ENCODE measurements around the gene USP32. TPM values are rescaled to one million over a fixed set of nuclear protein-coding genes. Genes with fewer than 3 reads are reported as not detected.

USP32 gene
- total RNA-seq = 10 to 100 TPM; 54.1 to 74.3 TPM
- polyA plus RNA-seq (2013, experiment 1 of 2) = 29.5 TPM
- 25.3 TPM for polyA plus RNA-seq (2013, experiment 2 of 2)
- long read RNA-seq, experiment 1, full-length matches to known transcripts = 1 of 14 reads
- long read RNA-seq, experiment 1, partial matches to known transcripts = 10 of 14 reads
- long read RNA-seq, experiment 1, other reads (novel, unspliced or antisense) = 3 of 14 reads
- long read RNA-seq, experiment 2, full-length matches to known transcripts = 14 of 41 reads
- long read RNA-seq, experiment 2, partial matches to known transcripts = 18 of 41 reads
- long read RNA-seq, experiment 2, other reads (novel, unspliced or antisense) = 9 of 41 reads
- long read RNA-seq, experiment 3, full-length matches to known transcripts = 5 of 27 reads
- long read RNA-seq, experiment 3, partial matches to known transcripts = 17 of 27 reads
- long read RNA-seq, experiment 3, other reads (novel, unspliced or antisense) = 5 of 27 reads
- long read RNA-seq, experiment 4, partial matches to known transcripts = 9 of 10 reads
- long read RNA-seq, experiment 4, other reads (novel, unspliced or antisense) = 1 of 10 reads

GRCh38 chr17:60392042-60392844, at the start of gene USP32:
Gene USP32, minus strand, starts transcription at chr17:60392133. Its CDS starts 194 bp downstream, at chr17:60391939.
- Mint-ChIP-seq H3K4me1 (peaks cover 41% of the 10 kb centered on the region), H3K36me3 (ENCODE audit: low read depth) (no peaks in the 10 kb centered on the region), H3K27me3 (ENCODE audit: insufficient read depth) (no peaks in the 10 kb centered on the region), H3K9me3 (no peaks in the 10 kb centered on the region), H3K27ac (peak within 1 kb of the TSS; percentile 98), H3K4me3 (peak within 1 kb of the TSS; percentile 99)
- Histone ChIP-seq H3K9me3 (ENCODE audit: control insufficient read depth, low read length) (no peaks in the 10 kb centered on the region), H3K4me3 (ENCODE audit: low read length) (peak within 1 kb of the TSS; percentile 95), H3K36me3 (ENCODE audit: control insufficient read depth, insufficient read depth, low read length) (no peaks in the 10 kb centered on the region), H3K9ac (ENCODE audit: extremely low read depth, low read length, poor library complexity, severe bottlenecking) (peak within 1 kb of the TSS; percentile 75), H3K4me1 (ENCODE audit: control insufficient read depth, insufficient read depth, low read length) (peaks cover 5% of the 10 kb centered on the region), H3K27ac (ENCODE audit: low read depth, low read length) (peak within 1 kb of the TSS; percentile 94), H3K27me3 (ENCODE audit: control insufficient read depth, insufficient read depth, low read length, poor library complexity, severe bottlenecking) (no peaks in the 10 kb centered on the region)
- DNase-seq = peak; percentile 100
- 0 to 1% methylated on average over 11 to 68 of the region's 68 CpGs for WGBS, 2 experiments (ENCODE audit: insufficient coverage in 1 of 2, insufficient read length in 1 of 2)
- peak; percentile 37 for TF ChIP-seq CTCF (conservative IDR thresholded peaks at IDR 0.05)

GRCh38 chr17:60439501-60439900, 47.6 kb upstream of the USP32 start:
- no peak overlapping the region for H3K4me3 ChIP-seq (ENCODE audit: low read length)
- H3K9ac ChIP-seq (ENCODE audit: extremely low read depth, low read length, poor library complexity, severe bottlenecking) = no peak overlapping the region
- no peak for DNase-seq
- H3K4me1 ChIP-seq (ENCODE audit: control insufficient read depth, insufficient read depth, low read length) = no peaks in the 10 kb centered on the region
- H3K9me3 Mint-ChIP-seq = peaks cover 5% of the 10 kb centered on the region
- no peak overlapping the region for H3K27ac Mint-ChIP-seq
- no peak for TF ChIP-seq CTCF (conservative IDR thresholded peaks at IDR 0.05)
- H3K9me3 ChIP-seq (ENCODE audit: control insufficient read depth, low read length) = no peaks in the 10 kb centered on the region
- H3K27me3 Mint-ChIP-seq (ENCODE audit: insufficient read depth) = no peaks in the 10 kb centered on the region
- H3K4me3 Mint-ChIP-seq = no peak overlapping the region
- no peaks in the 10 kb centered on the region for H3K4me1 Mint-ChIP-seq
- no peaks in the 10 kb centered on the region for H3K27me3 ChIP-seq (ENCODE audit: control insufficient read depth, insufficient read depth, low read length, poor library complexity, severe bottlenecking)
- H3K27ac ChIP-seq (ENCODE audit: low read depth, low read length) = no peak overlapping the region
- no peaks in the 10 kb centered on the region for H3K36me3 Mint-ChIP-seq (ENCODE audit: low read depth)
- no peaks in the 10 kb centered on the region for H3K36me3 ChIP-seq (ENCODE audit: control insufficient read depth, insufficient read depth, low read length)
- WGBS, 2 experiments (ENCODE audit: insufficient coverage in 1 of 2, insufficient read length in 1 of 2) = 87 to 92% methylated on average over 2 of the region's 2 CpGs

- Histone ChIP-seq H3K9me3 (ENCODE audit: control insufficient read depth, low read length) (peaks cover 12% of the 10 kb centered on the region), H3K27ac (ENCODE audit: low read depth, low read length) (no peak overlapping the region), H3K4me3 (ENCODE audit: low read length) (no peak overlapping the region), H3K27me3 (ENCODE audit: control insufficient read depth, insufficient read depth, low read length, poor library complexity, severe bottlenecking) (no peaks in the 10 kb centered on the region), H3K4me1 (ENCODE audit: control insufficient read depth, insufficient read depth, low read length) (no peaks in the 10 kb centered on the region), H3K9ac (ENCODE audit: extremely low read depth, low read length, poor library complexity, severe bottlenecking) (no peak overlapping the region), H3K36me3 (ENCODE audit: control insufficient read depth, insufficient read depth, low read length) (no peaks in the 10 kb centered on the region)
- no peak for TF ChIP-seq CTCF (conservative IDR thresholded peaks at IDR 0.05)
- Mint-ChIP-seq H3K27me3 (ENCODE audit: insufficient read depth) (no peaks in the 10 kb centered on the region), H3K9me3 (peaks cover 25% of the 10 kb centered on the region), H3K4me1 (no peaks in the 10 kb centered on the region), H3K36me3 (ENCODE audit: low read depth) (peaks cover 2% of the 10 kb centered on the region), H3K27ac (no peak overlapping the region), H3K4me3 (no peak overlapping the region)
- peak; percentile 27 for DNase-seq
- 84 to 91% methylated on average over 4 to 5 of the region's 5 CpGs for WGBS, 2 experiments (ENCODE audit: insufficient coverage in 1 of 2, insufficient read length in 1 of 2)
Observed at GRCh38 chr17:60436676-60437075, 44.7 kb upstream of the USP32 start.

All from endodermal cell (in vitro differentiated cells).